GM21825 (cell line): ENCODE data around the gene AUTS2.

Source experiments
- ATAC-seq: cut with Tn5 transposase; IDR thresholded peaks from one replicate; pipeline ENCODE4 v1.9.1; 2021; ENCODE audit warnings: mild to moderate bottlenecking, moderate library complexity; ENCODE audit not compliant: unreplicated experiment

Gene AUTS2

GRCh38 chr7:70770154-70770553, 1171.9 kb downstream of the AUTS2 start:
- no peak for ATAC-seq

GRCh38 chr7:70771451-70771850, 1173.2 kb downstream of the AUTS2 start:
- ATAC-seq, result no peak

- ATAC-seq, result no peak
These were observed 1174.6 kb downstream of the AUTS2 start for GRCh38 chr7:70772891-70773290.

GRCh38 chr7:70773406-70773805, 1175.1 kb downstream of the AUTS2 start:
- no peak for ATAC-seq

- no peak for ATAC-seq
These were observed 1176.8 kb downstream of the AUTS2 start for GRCh38 chr7:70774950-70775527.

- ATAC-seq, result no peak
These were observed 1177.4 kb downstream of the AUTS2 start for GRCh38 chr7:70775570-70776156.

GRCh38 chr7:70776627-70777101, 1178.4 kb downstream of the AUTS2 start:
- ATAC-seq, result no peak

GRCh38 chr7:70777251-70777650, 1179.0 kb downstream of the AUTS2 start:
- no peak for ATAC-seq

GRCh38 chr7:70778585-70778984, 1180.3 kb downstream of the AUTS2 start:
- ATAC-seq, result no peak

- no peak for ATAC-seq
These were observed 1181.0 kb downstream of the AUTS2 start for GRCh38 chr7:70779321-70779720.

GRCh38 chr7:70781922-70782311, 1183.6 kb downstream of the AUTS2 start:
- no peak for ATAC-seq

- no peak for ATAC-seq
These were observed 1184.5 kb downstream of the AUTS2 start for GRCh38 chr7:70782796-70783195.

GRCh38 chr7:70785427-70785826, 1187.2 kb downstream of the AUTS2 start:
- ATAC-seq, result no peak

- no peak for ATAC-seq
These were observed 1187.8 kb downstream of the AUTS2 start for GRCh38 chr7:70786076-70786475.

GRCh38 chr7:70787286-70787685, 1189.0 kb downstream of the AUTS2 start:
- ATAC-seq, result no peak

GRCh38 chr7:70787771-70788170, 1189.5 kb downstream of the AUTS2 start:
- no peak for ATAC-seq

GRCh38 chr7:70788276-70788675, 1190.0 kb downstream of the AUTS2 start:
- ATAC-seq, result no peak

GRCh38 chr7:70789481-70790214, 1191.4 kb downstream of the AUTS2 start:
- no peak for ATAC-seq

GRCh38 chr7:70790215-70791073, 1192.2 kb downstream of the AUTS2 start:
- no peak for ATAC-seq

- ATAC-seq, result no peak
These were observed 1193.1 kb downstream of the AUTS2 start for GRCh38 chr7:70791341-70791740.

GRCh38 chr7:70793060-70793459, 1194.8 kb downstream of the AUTS2 start:
- no peak for ATAC-seq
